H9 (cell line): ENCODE data around the gene ZNF541. TPM values are rescaled to one million over a fixed set of nuclear protein-coding genes. Genes with fewer than 3 reads are reported as not detected.

Experiments used
- DNase-seq: peaks from one replicate; pipeline ENCODE4 v3.0.0-alpha.2; 2017
- H2AFZ ChIP-seq: one replicate; pipeline ENCODE4 v1.6.1; 2013; ENCODE audit warnings: mild to moderate bottlenecking, low read length, control low read depth, moderate library complexity
- H2AK5ac ChIP-seq: 2 replicates; pipeline ENCODE4 v1.6.1; 2013; ENCODE audit warnings: low read length, control low read depth, mixed read lengths; ENCODE audit not compliant: insufficient read length
- H2BK120ac ChIP-seq: one replicate; pipeline ENCODE4 v1.6.1; 2013; ENCODE audit warnings: low read depth, mild to moderate bottlenecking, low read length, control low read depth, inconsistent platforms; ENCODE audit not compliant: poor library complexity, severe bottlenecking
- H2BK12ac ChIP-seq: 2 replicates; pipeline ENCODE4 v1.6.1; 2013; ENCODE audit warnings: low read length, control low read depth, mixed read lengths, low read depth; ENCODE audit not compliant: insufficient read length
- H2BK15ac ChIP-seq: 2 replicates; pipeline ENCODE4 v1.6.1; 2013; ENCODE audit warnings: low read depth, low read length, control low read depth
- H2BK20ac ChIP-seq: one replicate; pipeline ENCODE4 v1.6.1; 2013; ENCODE audit warnings: low read depth, mild to moderate bottlenecking, low read length, control low read depth, inconsistent platforms; ENCODE audit not compliant: poor library complexity, severe bottlenecking
- H2BK5ac ChIP-seq: 2 replicates; pipeline ENCODE4 v1.6.1; 2013; ENCODE audit warnings: low read length, control low read depth, mixed read lengths; ENCODE audit not compliant: insufficient read length
- H3K14ac ChIP-seq: 2 replicates; pipeline ENCODE4 v1.6.1; 2013; ENCODE audit warnings: low read length, control low read depth; ENCODE audit not compliant: insufficient read depth
- H3K18ac ChIP-seq: 2 replicates; pipeline ENCODE4 v1.6.1; 2013; ENCODE audit warnings: low read depth, mild to moderate bottlenecking, mixed read lengths, low read length, control low read depth; ENCODE audit not compliant: insufficient read length
- H3K23ac ChIP-seq: 2 replicates; pipeline ENCODE4 v1.6.1; 2013; ENCODE audit warnings: low read length, control low read depth, mixed read lengths, low read depth; ENCODE audit not compliant: insufficient read length
- H3K23me2 ChIP-seq: 2 replicates; pipeline ENCODE4 v1.6.1; 2013; ENCODE audit warnings: low read depth, mild to moderate bottlenecking, mixed read lengths, low read length, control low read depth; ENCODE audit not compliant: insufficient read length, poor library complexity, severe bottlenecking
- H3K27ac ChIP-seq: 2 replicates; pipeline ENCODE4 v1.5.1; 2013; ENCODE audit warnings: low read length, control low read depth, mixed read lengths, low read depth; ENCODE audit not compliant: insufficient read length
- H3K27me3 ChIP-seq: 2 replicates; pipeline ENCODE4 v1.6.1; 2013; ENCODE audit warnings: low read length, control low read depth, inconsistent platforms; ENCODE audit not compliant: insufficient read depth
- H3K4ac ChIP-seq: 2 replicates; pipeline ENCODE4 v1.6.1; 2013; ENCODE audit warnings: low read depth, mild to moderate bottlenecking, control low read depth, inconsistent platforms, low read length, moderate library complexity
- H3K4me1 ChIP-seq: 2 replicates; pipeline ENCODE4 v1.6.1; 2013; ENCODE audit warnings: low read length, control low read depth, inconsistent platforms; ENCODE audit not compliant: insufficient read depth
- H3K4me2 ChIP-seq: 2 replicates; pipeline ENCODE4 v1.6.1; 2013; ENCODE audit warnings: low read length, control low read depth, mixed read lengths; ENCODE audit not compliant: insufficient read length, insufficient read depth
- H3K56ac ChIP-seq: 2 replicates; pipeline ENCODE4 v1.6.1; 2013; ENCODE audit warnings: low read depth, mild to moderate bottlenecking, mixed read lengths, low read length, control low read depth; ENCODE audit not compliant: insufficient read length
- H3K79me1 ChIP-seq: 2 replicates; pipeline ENCODE4 v1.6.1; 2013; ENCODE audit warnings: low read depth, mild to moderate bottlenecking, moderate library complexity, low read length, control low read depth, inconsistent platforms; ENCODE audit not compliant: insufficient read depth, poor library complexity, severe bottlenecking
- H3K79me2 ChIP-seq: 2 replicates; pipeline ENCODE4 v1.6.1; 2013; ENCODE audit warnings: low read length, control low read depth, inconsistent platforms; ENCODE audit not compliant: insufficient read depth
- H3K9ac ChIP-seq: 2 replicates; pipeline ENCODE4 v1.6.1; 2013; ENCODE audit warnings: low read length, control low read depth, mixed read lengths; ENCODE audit not compliant: insufficient read length; ENCODE audit errors: extremely low read depth
- H3K9me3 ChIP-seq: one replicate; pipeline ENCODE4 v1.6.1; 2013; ENCODE audit warnings: low read depth, low read length, inconsistent platforms; ENCODE audit not compliant: control insufficient read depth
- H3T11ph ChIP-seq: one replicate; pipeline ENCODE4 v1.6.1; 2013; ENCODE audit warnings: mild to moderate bottlenecking, low read length, control low read depth, inconsistent platforms
- H4K20me1 ChIP-seq: one replicate; pipeline ENCODE4 v1.6.1; 2013; ENCODE audit not compliant: control insufficient read depth, insufficient read length, insufficient read depth
- H4K5ac ChIP-seq: 2 replicates; pipeline ENCODE4 v1.6.1; 2013; ENCODE audit warnings: low read depth, mild to moderate bottlenecking, mixed read lengths, low read length, control low read depth; ENCODE audit not compliant: insufficient read length
- H4K8ac ChIP-seq: replicated peaks from 2 replicates; pipeline ENCODE4 v1.6.1; 2013; ENCODE audit warnings: low read length, control low read depth, mixed read lengths, low read depth; ENCODE audit not compliant: insufficient read length
- H4K91ac ChIP-seq: 2 replicates; pipeline ENCODE4 v1.6.1; 2013; ENCODE audit warnings: low read depth, mild to moderate bottlenecking, moderate library complexity, mixed read lengths, low read length, control low read depth; ENCODE audit not compliant: insufficient read length
- H3K27ac Mint-ChIP-seq, 3 experiments: 2 replicates in 2 of 3; 3 replicates in 1 of 3; pipeline ENCODE4 v1.8.0; 2020 to 2021; ENCODE audit warnings: mixed read lengths in 3 of 3, mild to moderate bottlenecking in 1 of 3, moderate library complexity in 1 of 3
- H3K27me3 Mint-ChIP-seq: 2 replicates; pipeline ENCODE4 v1.8.0; 2021; ENCODE audit warnings: low read depth, mild to moderate bottlenecking, moderate library complexity, mixed read lengths
- H3K36me3 Mint-ChIP-seq, 3 experiments: 2 replicates in 2 of 3; 3 replicates in 1 of 3; pipeline ENCODE4 v1.8.0; 2020 to 2021; ENCODE audit warnings: low read depth in 3 of 3, mixed read lengths in 3 of 3; ENCODE audit not compliant: insufficient read depth in 1 of 3
- H3K4me1 Mint-ChIP-seq, 2 experiments: 2 replicates each; pipeline ENCODE4 v1.8.0; 2020; ENCODE audit warnings: mixed read lengths in 2 of 2
- H3K4me3 Mint-ChIP-seq, 2 experiments: 2 replicates in 1 of 2; 3 replicates in 1 of 2; pipeline ENCODE4 v1.8.0; 2020 to 2021; ENCODE audit warnings: mild to moderate bottlenecking in 2 of 2, mixed read lengths in 2 of 2, moderate library complexity in 1 of 2
- H3K9me3 Mint-ChIP-seq, 2 experiments: 2 replicates in 1 of 2; 3 replicates in 1 of 2; pipeline ENCODE4 v1.8.0; 2020; ENCODE audit warnings: mild to moderate bottlenecking in 2 of 2, mixed read lengths in 2 of 2, moderate library complexity in 1 of 2
- WGBS: extraction: QIAGEN DNeasy Blood & Tissue Kit; methylation state at CpG from one replicate; pipeline ENCODE4 v1.1.7; 2013; ENCODE audit warnings: missing lambda C conversion rate, low lambda C conversion rate, mixed read lengths; ENCODE audit not compliant: insufficient read length; ENCODE audit errors: extremely low coverage; 5-methylcytosine and 5-hydroxymethylcytosine counted together
- total RNA-seq: library from RNA; stranded (reverse); gene quantifications from 2 replicates; pipeline ENCODE4 v1.2.1, GENCODE V29; 2021
- TF ChIP-seq, protein P1 (sequence below): fragments of 200-600 bp; sonication (generic); conservative IDR thresholded peaks from 3 replicates; pipeline ENCODE4 v1.8.0; 2021; ENCODE audit warnings: antibody characterized with exemption, mild to moderate bottlenecking

ZNF541 gene
- total RNA-seq, 1 experiment from 2014 or later: not detected

DNA sequence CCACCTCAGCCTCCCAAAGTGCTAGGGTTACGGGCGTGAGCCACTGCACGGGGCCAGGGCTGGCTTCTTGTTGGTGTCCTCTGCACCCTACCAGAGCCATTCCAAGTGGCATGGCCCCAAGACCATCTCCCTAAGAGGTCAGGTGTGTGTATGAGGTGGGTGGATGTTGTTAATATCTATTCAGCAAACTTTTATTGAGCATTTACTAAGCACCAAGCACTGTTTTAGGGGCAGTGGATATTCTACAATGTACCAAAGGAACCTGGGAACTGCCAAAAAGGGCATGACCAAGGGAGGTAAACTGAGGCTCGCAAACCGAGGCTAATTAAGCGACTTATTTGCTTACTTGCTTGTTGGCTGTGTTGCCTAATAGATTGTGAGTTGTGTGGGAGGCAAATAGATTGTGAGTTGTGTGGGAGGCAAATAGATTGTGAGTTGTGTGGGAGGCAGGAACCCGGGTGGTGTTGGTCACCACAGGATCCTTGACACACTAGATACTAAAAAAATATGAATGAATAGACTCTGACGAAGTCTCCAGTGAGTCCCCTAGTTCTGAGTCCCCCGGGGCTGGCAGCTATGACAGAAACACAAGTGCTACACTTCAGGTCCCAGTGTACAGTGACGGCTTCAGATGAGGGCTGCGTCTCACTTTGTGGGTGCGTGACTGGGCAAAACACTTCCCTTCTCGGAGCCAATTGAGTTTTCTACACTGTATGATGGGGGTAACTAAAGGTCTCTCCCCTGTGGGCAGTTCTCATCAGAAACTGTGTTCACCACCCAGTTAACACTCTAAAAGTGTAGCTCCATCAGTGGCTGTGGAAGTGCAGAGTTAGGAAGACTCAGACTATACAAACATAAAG is 31.0 kb upstream of the ZNF541 start:
- H2AFZ ChIP-seq: no peak overlapping the region
- no peak overlapping the region for H3K18ac ChIP-seq
- H4K91ac ChIP-seq: no peak overlapping the region
- TF ChIP-seq, protein P1, sequence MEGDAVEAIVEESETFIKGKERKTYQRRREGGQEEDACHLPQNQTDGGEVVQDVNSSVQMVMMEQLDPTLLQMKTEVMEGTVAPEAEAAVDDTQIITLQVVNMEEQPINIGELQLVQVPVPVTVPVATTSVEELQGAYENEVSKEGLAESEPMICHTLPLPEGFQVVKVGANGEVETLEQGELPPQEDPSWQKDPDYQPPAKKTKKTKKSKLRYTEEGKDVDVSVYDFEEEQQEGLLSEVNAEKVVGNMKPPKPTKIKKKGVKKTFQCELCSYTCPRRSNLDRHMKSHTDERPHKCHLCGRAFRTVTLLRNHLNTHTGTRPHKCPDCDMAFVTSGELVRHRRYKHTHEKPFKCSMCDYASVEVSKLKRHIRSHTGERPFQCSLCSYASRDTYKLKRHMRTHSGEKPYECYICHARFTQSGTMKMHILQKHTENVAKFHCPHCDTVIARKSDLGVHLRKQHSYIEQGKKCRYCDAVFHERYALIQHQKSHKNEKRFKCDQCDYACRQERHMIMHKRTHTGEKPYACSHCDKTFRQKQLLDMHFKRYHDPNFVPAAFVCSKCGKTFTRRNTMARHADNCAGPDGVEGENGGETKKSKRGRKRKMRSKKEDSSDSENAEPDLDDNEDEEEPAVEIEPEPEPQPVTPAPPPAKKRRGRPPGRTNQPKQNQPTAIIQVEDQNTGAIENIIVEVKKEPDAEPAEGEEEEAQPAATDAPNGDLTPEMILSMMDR: no peak
- H4K20me1 ChIP-seq: no peaks in the 10 kb centered on the region
- no peak overlapping the region for H2BK5ac ChIP-seq
- H3K79me2 ChIP-seq: no peaks in the 10 kb centered on the region; the same call in 1 of the 2 replicates
- no peak overlapping the region for H3K27ac Mint-ChIP-seq
- H3K14ac ChIP-seq: no peak overlapping the region
- H3K27me3 ChIP-seq: no peaks in the 10 kb centered on the region
- no peak for DNase-seq
- no peak overlapping the region for H3K23ac ChIP-seq
- no peak overlapping the region for H3K27ac ChIP-seq
- no peak overlapping the region for H2BK15ac ChIP-seq
- H2BK120ac ChIP-seq: no peak overlapping the region
- no peaks in the 10 kb centered on the region for H3K9me3 Mint-ChIP-seq
- no peak overlapping the region for H3K56ac ChIP-seq
- no peak overlapping the region for H4K5ac ChIP-seq
- no peak overlapping the region for H2BK12ac ChIP-seq
- no peak overlapping the region for H2AK5ac ChIP-seq
- H3K4ac ChIP-seq: no peak overlapping the region
- H3K4me2 ChIP-seq: no peak overlapping the region
- H3K9me3 ChIP-seq: no peaks in the 10 kb centered on the region
- H3K27me3 Mint-ChIP-seq: no peaks in the 10 kb centered on the region; the same call in 1 of the 2 replicates
- H3K36me3 Mint-ChIP-seq: peaks cover 0 to 8% (median 4%) of the 10 kb centered on the region in 3 experiments; a peak in 5 of 7 replicates
- peaks cover 13% of the 10 kb centered on the region for H3K23me2 ChIP-seq
- H3K4me3 Mint-ChIP-seq: no peak overlapping the region
- H3T11ph ChIP-seq: no peak overlapping the region
- H4K8ac ChIP-seq: no peak overlapping the region
- H2BK20ac ChIP-seq: no peak overlapping the region
- H3K79me1 ChIP-seq: peaks cover 5% of the 10 kb centered on the region
- H3K9ac ChIP-seq: no peak overlapping the region
- H3K4me1 ChIP-seq: no peaks in the 10 kb centered on the region
- H3K4me1 Mint-ChIP-seq: peaks cover 9 to 21% of the 10 kb centered on the region in 2 experiments
- no CpG with 5 or more reads among the region's 13 CpGs for WGBS
